Activated T-helper 2 cell treated with anti-CD3 and anti-CD28 coated beads, Interferon-gamma antibody, Interleukin-2, Interleukin-4, amounts not matched to agents 10 μg/mL and 5 μg/mL and 100 μg/mL, durations not matched to agents 14 hours and 24 hours and 36 hours (primary cell): Measurements from ENCODE around the gene RHBDL1. TPM values are rescaled to one million over a fixed set of nuclear protein-coding genes. Genes with fewer than 3 reads are reported as not detected.

ENCODE experiments used
- DNase-seq: peaks from one replicate; pipeline ENCODE4 v3.0.0; 2021; ENCODE audit warnings: low spot score
- H3K27ac Mint-ChIP-seq: one replicate; pipeline ENCODE4 v1.8.0; 2021; ENCODE audit warnings: mixed read lengths
- H3K27me3 Mint-ChIP-seq: one replicate; pipeline ENCODE4 v1.8.0; 2021; ENCODE audit warnings: low read depth, mixed read lengths
- H3K36me3 Mint-ChIP-seq: one replicate; pipeline ENCODE4 v1.8.0; 2021; ENCODE audit warnings: low read depth, mixed read lengths
- H3K4me1 Mint-ChIP-seq: one replicate; pipeline ENCODE4 v1.8.0; 2021; ENCODE audit warnings: low read depth, mixed read lengths
- H3K4me3 Mint-ChIP-seq: one replicate; pipeline ENCODE4 v1.8.0; 2021; ENCODE audit warnings: low read depth, mild to moderate bottlenecking, moderate library complexity, mixed read lengths
- H3K9me3 Mint-ChIP-seq: one replicate; pipeline ENCODE4 v1.8.0; 2021; ENCODE audit warnings: mixed read lengths
- intact Hi-C: fragments of 100-400 bp; cut with micrococcal nuclease; formaldehyde crosslinking; loops from one replicate; pipeline ENCODE4 v1.15.1; 2023
- total RNA-seq: library from RNA; stranded (reverse); gene quantifications from 2 replicates; pipeline ENCODE4 v1.2.3, GENCODE V29; 2022

The RHBDL1 gene
- total RNA-seq, 1 donor from 2014 or later, result 1.4 TPM

- peaks cover 8% of the 10 kb centered on the region for H3K4me1 Mint-ChIP-seq
- no peak overlapping the region for H3K4me3 Mint-ChIP-seq
- no peaks in the 10 kb centered on the region for H3K9me3 Mint-ChIP-seq
- H3K36me3 Mint-ChIP-seq, result peaks cover 10% of the 10 kb centered on the region
- no peak for DNase-seq
- no peak overlapping the region for H3K27ac Mint-ChIP-seq
- intact Hi-C loops, result no loop called here
- H3K27me3 Mint-ChIP-seq, result peaks cover 4% of the 10 kb centered on the region
Observed at GRCh38 chr16:676565-676902, 1.1 kb downstream of the RHBDL1 start.

- peaks cover 4% of the 10 kb centered on the region for H3K27me3 Mint-ChIP-seq
- intact Hi-C loops, result no loop called here
- H3K4me1 Mint-ChIP-seq, result peaks cover 8% of the 10 kb centered on the region
- H3K36me3 Mint-ChIP-seq, result peaks cover 14% of the 10 kb centered on the region
- H3K4me3 Mint-ChIP-seq, result no peak overlapping the region
- H3K27ac Mint-ChIP-seq, result no peak overlapping the region
- no peaks in the 10 kb centered on the region for H3K9me3 Mint-ChIP-seq
- no peak for DNase-seq
Observed at GRCh38 chr16:676913-677312, 1.4 kb downstream of the RHBDL1 start.

GRCh38 chr16:677316-678190 is 2.1 kb downstream of the RHBDL1 start:
- peaks cover 4% of the 10 kb centered on the region for H3K27me3 Mint-ChIP-seq
- DNase-seq, result no peak
- peaks cover 11% of the 10 kb centered on the region for H3K4me1 Mint-ChIP-seq
- H3K9me3 Mint-ChIP-seq, result no peaks in the 10 kb centered on the region
- H3K36me3 Mint-ChIP-seq, result peaks cover 20% of the 10 kb centered on the region
- no peak overlapping the region for H3K27ac Mint-ChIP-seq
- intact Hi-C loops, result no loop called here
- H3K4me3 Mint-ChIP-seq, result no peak overlapping the region

GRCh38 chr16:678209-678857 is 2.9 kb downstream of the RHBDL1 start:
- Mint-ChIP-seq H3K4me3 (no peak overlapping the region), H3K4me1 (peaks cover 12% of the 10 kb centered on the region), H3K27ac (no peak overlapping the region), H3K27me3 (peaks cover 4% of the 10 kb centered on the region), H3K9me3 (no peaks in the 10 kb centered on the region), H3K36me3 (peaks cover 24% of the 10 kb centered on the region)
- no peak for DNase-seq
- intact Hi-C loops, result no loop called here

- no peaks in the 10 kb centered on the region for H3K9me3 Mint-ChIP-seq
- peaks cover 25% of the 10 kb centered on the region for H3K36me3 Mint-ChIP-seq
- H3K27me3 Mint-ChIP-seq, result peaks cover 4% of the 10 kb centered on the region
- H3K4me1 Mint-ChIP-seq, result peaks cover 12% of the 10 kb centered on the region
- peak; percentile 54 for DNase-seq
- intact Hi-C loops, result no loop called here
- H3K4me3 Mint-ChIP-seq, result peak overlapping the region; percentile 70
- H3K27ac Mint-ChIP-seq, result peak overlapping the region; percentile 26
Observed at GRCh38 chr16:678858-679813, 3.7 kb downstream of the RHBDL1 start.

GRCh38 chr16:679814-680624 is 4.5 kb downstream of the RHBDL1 start, which contains the start of gene STUB1:
Gene STUB1 (plus strand): TSS chr16:680410. CDS start chr16:680526, 116 bp downstream.
- intact Hi-C loops, result loop anchor here (5.0 kb wide), 2 partner anchors 43 to 93 kb away; partner anchors contain the start of gene METTL26
- Mint-ChIP-seq H3K36me3 (peaks cover 25% of the 10 kb centered on the region), H3K27ac (peak within 1 kb of the TSS; percentile 78), H3K27me3 (peaks cover 3% of the 10 kb centered on the region), H3K4me3 (peak within 1 kb of the TSS; percentile 82), H3K4me1 (peaks cover 12% of the 10 kb centered on the region), H3K9me3 (no peaks in the 10 kb centered on the region)
- peak; percentile 82 for DNase-seq

GRCh38 chr16:680625-680945 is 5.1 kb downstream of the RHBDL1 start:
- intact Hi-C loops, result loop anchor here (5.0 kb wide), 2 partner anchors 43 to 93 kb away; partner anchors contain the start of gene METTL26

GRCh38 chr16:680967-681745 is 5.7 kb downstream of the RHBDL1 start:
- Mint-ChIP-seq H3K27ac (no peak overlapping the region), H3K27me3 (no peaks in the 10 kb centered on the region), H3K4me3 (peak overlapping the region; percentile 76), H3K9me3 (no peaks in the 10 kb centered on the region), H3K4me1 (peaks cover 14% of the 10 kb centered on the region), H3K36me3 (peaks cover 30% of the 10 kb centered on the region)
- intact Hi-C loops, result loop anchor here (5.0 kb wide), 2 partner anchors 44 to 94 kb away; partner anchors contain the start of gene METTL26
- no peak for DNase-seq

More at GRCh38 chr16:680625-680945, 5.1 kb downstream of the RHBDL1 start:
- Mint-ChIP-seq H3K36me3 (peaks cover 25% of the 10 kb centered on the region), H3K4me3 (peak overlapping the region; percentile 76), H3K27me3 (no peaks in the 10 kb centered on the region), H3K4me1 (peaks cover 12% of the 10 kb centered on the region), H3K9me3 (no peaks in the 10 kb centered on the region), H3K27ac (no peak overlapping the region)
- DNase-seq, result no peak

GRCh38 chr16:681746-682427 is 6.4 kb downstream of the RHBDL1 start:
- peaks cover 14% of the 10 kb centered on the region for H3K4me1 Mint-ChIP-seq
- no peak for DNase-seq
- no peak overlapping the region for H3K27ac Mint-ChIP-seq
- H3K9me3 Mint-ChIP-seq, result no peaks in the 10 kb centered on the region
- intact Hi-C loops, result loop anchor here (5.0 kb wide), 2 partner anchors 45 to 95 kb away; partner anchors contain the start of gene METTL26
- H3K4me3 Mint-ChIP-seq, result peak overlapping the region; percentile 76
- H3K36me3 Mint-ChIP-seq, result peaks cover 32% of the 10 kb centered on the region
- no peaks in the 10 kb centered on the region for H3K27me3 Mint-ChIP-seq

- no peak overlapping the region for H3K27ac Mint-ChIP-seq
- no peaks in the 10 kb centered on the region for H3K27me3 Mint-ChIP-seq
- peak overlapping the region; percentile 76 for H3K4me3 Mint-ChIP-seq
- no peaks in the 10 kb centered on the region for H3K9me3 Mint-ChIP-seq
- H3K4me1 Mint-ChIP-seq, result peaks cover 14% of the 10 kb centered on the region
- H3K36me3 Mint-ChIP-seq, result peaks cover 32% of the 10 kb centered on the region
- intact Hi-C loops, result loop anchor here (5.0 kb wide), 2 partner anchors 45 to 95 kb away; partner anchors contain the start of gene METTL26
- DNase-seq, result no peak
Observed at GRCh38 chr16:682493-683395, 7.3 kb downstream of the RHBDL1 start.
